ENCODE data around the gene SNX14. TPM values are rescaled to one million over a fixed set of nuclear protein-coding genes. Genes with fewer than 3 reads are reported as not detected.

The SNX14 gene
- total and polyA plus RNA-seq, 2 of the 8 experiments (the other 6 are each of a cell fraction or from before 2014, with no cell fraction given): 11.9 to 24.2 TPM

DNA sequence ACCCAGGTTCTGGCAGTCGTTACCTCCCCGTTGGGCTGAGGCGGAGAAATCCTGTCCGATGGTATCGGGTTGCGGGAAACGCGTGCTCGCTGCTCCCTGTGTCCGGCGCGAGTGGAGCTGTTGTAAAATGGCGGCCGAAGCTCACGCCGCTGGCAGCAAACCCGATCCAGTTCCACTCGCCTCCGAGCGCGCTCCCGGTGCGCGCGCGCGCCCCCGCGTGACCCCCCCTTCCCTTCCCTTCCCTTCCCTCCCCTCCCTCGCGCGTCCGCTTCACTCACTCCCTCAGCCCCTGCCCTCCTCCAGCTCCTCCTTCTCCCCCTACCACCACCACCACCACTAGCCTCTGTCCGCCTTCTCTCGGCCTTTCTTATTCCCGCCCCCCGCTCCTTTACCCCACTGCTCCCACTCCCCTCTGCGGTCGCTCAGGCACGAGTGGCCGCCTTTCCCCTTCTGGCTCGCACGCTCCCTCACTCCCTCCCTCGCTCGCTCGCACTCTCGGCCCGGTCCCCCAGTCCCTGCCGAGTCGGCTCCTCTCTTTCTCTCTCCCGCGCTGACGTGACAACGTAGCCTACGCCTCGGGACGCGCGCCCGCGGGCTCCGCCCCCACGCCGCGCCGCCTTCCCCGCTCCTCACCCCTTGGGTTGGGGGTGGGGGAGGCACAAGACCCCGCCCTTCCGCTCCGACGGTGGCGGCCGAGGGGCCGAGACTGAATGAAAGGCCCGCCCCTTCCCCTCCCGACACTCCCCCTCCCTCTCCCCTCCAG lies 49.3 kb upstream of the SNX14 start, which contains the start of gene SYNCRIP (continued):
- no peak for TF ChIP-seq CEBPB (IDR thresholded peaks at IDR 0.05; ENCODE audit: low read depth, low read length)
- TF ChIP-seq, protein P1, sequence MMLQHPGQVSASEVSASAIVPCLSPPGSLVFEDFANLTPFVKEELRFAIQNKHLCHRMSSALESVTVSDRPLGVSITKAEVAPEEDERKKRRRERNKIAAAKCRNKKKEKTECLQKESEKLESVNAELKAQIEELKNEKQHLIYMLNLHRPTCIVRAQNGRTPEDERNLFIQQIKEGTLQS (IDR thresholded peaks at IDR 0.05; ENCODE audit: insufficient read depth, low read depth, low read length): no peak
- TF ChIP-seq BACH1 (IDR thresholded peaks at IDR 0.05; ENCODE audit: low read length): peak; percentile 65
- TF ChIP-seq RBBP5 (IDR thresholded peaks at IDR 0.05; ENCODE audit: borderline replicate concordance, low read depth, low read length): peak; percentile 87
- TF ChIP-seq SIX5 (IDR thresholded peaks at IDR 0.05; ENCODE audit: low read depth, low read length): no peak
- TF ChIP-seq GABPA (IDR thresholded peaks at IDR 0.05; ENCODE audit: borderline replicate concordance, insufficient read depth, low read length): no peak
- no peak for TF ChIP-seq HDAC6 (IDR thresholded peaks at IDR 0.05; ENCODE audit: low read depth, low read length)
- peak; percentile 51 for TF ChIP-seq TBP (IDR thresholded peaks at IDR 0.05; ENCODE audit: low read depth, low read length)
- no peak for TF ChIP-seq NANOG (IDR thresholded peaks at IDR 0.05; ENCODE audit: insufficient read depth, low read depth, low read length, poor library complexity, severe bottlenecking)
- TF ChIP-seq EZH2 (IDR thresholded peaks at IDR 0.05; ENCODE audit: low read depth, low read length, severe bottlenecking): no peak
- TF ChIP-seq POLR2AphosphoS5 (IDR thresholded peaks at IDR 0.05; ENCODE audit: low read depth, low read length): peak; percentile 83
- TF ChIP-seq POLR2A (IDR thresholded peaks at IDR 0.05; ENCODE audit: control extremely low read depth in 1 of 2, low read depth in 2 of 2, low read length in 2 of 2): peak; percentile 87 to 91
- TF ChIP-seq KDM1A (IDR thresholded peaks at IDR 0.05; ENCODE audit: borderline replicate concordance, low read length): no peak
- TF ChIP-seq, protein P2, sequence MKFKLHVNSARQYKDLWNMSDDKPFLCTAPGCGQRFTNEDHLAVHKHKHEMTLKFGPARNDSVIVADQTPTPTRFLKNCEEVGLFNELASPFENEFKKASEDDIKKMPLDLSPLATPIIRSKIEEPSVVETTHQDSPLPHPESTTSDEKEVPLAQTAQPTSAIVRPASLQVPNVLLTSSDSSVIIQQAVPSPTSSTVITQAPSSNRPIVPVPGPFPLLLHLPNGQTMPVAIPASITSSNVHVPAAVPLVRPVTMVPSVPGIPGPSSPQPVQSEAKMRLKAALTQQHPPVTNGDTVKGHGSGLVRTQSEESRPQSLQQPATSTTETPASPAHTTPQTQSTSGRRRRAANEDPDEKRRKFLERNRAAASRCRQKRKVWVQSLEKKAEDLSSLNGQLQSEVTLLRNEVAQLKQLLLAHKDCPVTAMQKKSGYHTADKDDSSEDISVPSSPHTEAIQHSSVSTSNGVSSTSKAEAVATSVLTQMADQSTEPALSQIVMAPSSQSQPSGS (IDR thresholded peaks at IDR 0.05; ENCODE audit: low read length): peak; percentile 13; the same call in 1 of the 2 replicates
- no peak for TF ChIP-seq RXRA (IDR thresholded peaks at IDR 0.05; ENCODE audit: insufficient read depth, low read depth, low read length)
- TF ChIP-seq, protein P3, sequence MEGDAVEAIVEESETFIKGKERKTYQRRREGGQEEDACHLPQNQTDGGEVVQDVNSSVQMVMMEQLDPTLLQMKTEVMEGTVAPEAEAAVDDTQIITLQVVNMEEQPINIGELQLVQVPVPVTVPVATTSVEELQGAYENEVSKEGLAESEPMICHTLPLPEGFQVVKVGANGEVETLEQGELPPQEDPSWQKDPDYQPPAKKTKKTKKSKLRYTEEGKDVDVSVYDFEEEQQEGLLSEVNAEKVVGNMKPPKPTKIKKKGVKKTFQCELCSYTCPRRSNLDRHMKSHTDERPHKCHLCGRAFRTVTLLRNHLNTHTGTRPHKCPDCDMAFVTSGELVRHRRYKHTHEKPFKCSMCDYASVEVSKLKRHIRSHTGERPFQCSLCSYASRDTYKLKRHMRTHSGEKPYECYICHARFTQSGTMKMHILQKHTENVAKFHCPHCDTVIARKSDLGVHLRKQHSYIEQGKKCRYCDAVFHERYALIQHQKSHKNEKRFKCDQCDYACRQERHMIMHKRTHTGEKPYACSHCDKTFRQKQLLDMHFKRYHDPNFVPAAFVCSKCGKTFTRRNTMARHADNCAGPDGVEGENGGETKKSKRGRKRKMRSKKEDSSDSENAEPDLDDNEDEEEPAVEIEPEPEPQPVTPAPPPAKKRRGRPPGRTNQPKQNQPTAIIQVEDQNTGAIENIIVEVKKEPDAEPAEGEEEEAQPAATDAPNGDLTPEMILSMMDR (IDR thresholded peaks at IDR 0.05; ENCODE audit: control extremely low read depth in 1 of 3, insufficient read depth in 1 of 3, low read depth in 1 of 3, low read length in 3 of 3): no peak
- peak; percentile 84 for TF ChIP-seq ASH2L (IDR thresholded peaks at IDR 0.05; ENCODE audit: low read length)
- TF ChIP-seq JUN (IDR thresholded peaks at IDR 0.05; ENCODE audit: low read depth, low read length): no peak
- TF ChIP-seq TAF7 (optimal IDR thresholded peaks at IDR 0.05; ENCODE audit: borderline replicate concordance, low read depth, low read length): peak; percentile 83
- no peak for TF ChIP-seq POU5F1 (IDR thresholded peaks at IDR 0.05; ENCODE audit: low read depth, low read length)

Data from H1 (cell line).